NCI-H2196 treated with DMSO at 0.1 percent for 48 hours (cell line): Measurements from ENCODE around the gene EGR1.
"Not testable (repeated sequence)": the region's sequence is repeated elsewhere in the genome, so short reads cannot be mapped to it uniquely, and the experiment has no call there.

Experiments used
- DNase-seq: peaks from one replicate; lab custom pipeline; 2025; ENCODE audit not compliant: unreplicated experiment; lab: John Stamatoyannopoulos, UW

EGR1 gene

DNA sequence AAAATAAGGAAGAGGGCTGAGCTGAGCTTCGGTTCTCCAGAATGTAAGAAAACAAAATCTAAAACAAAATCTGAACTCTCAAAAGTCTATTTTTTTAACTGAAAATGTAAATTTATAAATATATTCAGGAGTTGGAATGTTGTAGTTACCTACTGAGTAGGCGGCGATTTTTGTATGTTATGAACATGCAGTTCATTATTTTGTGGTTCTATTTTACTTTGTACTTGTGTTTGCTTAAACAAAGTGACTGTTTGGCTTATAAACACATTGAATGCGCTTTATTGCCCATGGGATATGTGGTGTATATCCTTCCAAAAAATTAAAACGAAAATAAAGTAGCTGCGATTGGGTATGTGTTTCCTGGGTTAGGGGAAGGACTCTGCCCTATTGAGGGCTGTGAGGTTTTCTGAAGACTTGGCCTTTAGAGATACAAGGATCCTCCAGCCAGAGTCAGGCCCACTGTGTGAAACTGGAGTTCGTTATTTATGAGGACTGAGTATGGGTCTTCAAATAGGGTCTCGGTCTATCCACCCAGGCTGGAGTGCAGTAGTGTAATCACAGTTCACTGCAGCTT is 3.8 kb downstream of the EGR1 start:
- DNase-seq, result no peak

DNA sequence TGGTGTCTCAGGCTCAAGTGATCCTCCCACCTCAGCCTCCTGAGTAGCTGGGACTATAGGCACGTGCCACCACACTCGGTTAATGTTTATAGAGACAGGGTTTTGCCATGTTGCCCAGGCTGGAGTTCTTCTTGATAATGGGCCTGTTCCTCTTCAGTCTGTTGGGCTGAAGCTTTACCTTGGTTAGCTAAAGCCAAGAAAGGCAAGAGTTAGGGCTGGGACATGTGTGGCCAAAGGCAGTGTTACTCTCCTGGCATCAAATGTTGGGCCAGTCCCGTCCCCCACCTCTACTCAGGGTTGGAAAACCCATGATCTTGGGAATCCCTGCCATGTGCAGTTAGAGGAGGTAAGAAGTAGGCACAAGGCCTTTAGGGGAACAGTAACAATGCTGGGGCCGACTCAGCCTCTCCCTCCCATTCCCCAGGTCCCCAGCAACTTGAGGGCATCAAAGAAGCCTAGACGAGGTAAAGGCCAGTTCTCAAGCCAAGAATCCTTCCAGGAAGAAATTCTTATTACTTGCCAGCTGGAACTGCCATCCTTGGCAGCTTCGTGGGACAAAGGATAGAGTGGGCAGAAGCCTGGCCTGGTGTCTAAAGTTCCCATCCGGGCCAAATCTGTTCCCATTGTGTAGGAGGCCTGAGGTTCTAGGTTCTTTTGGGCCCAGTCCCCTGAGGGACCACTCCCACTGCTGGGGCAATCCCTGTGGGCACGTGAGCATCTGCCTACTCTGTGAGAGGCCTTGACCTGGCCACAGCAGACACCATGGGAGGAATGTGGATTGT is 4.5 kb downstream of the EGR1 start:
- DNase-seq, result no peak

- DNase-seq, result no peak
Measured at GRCh38 chr5:138470322-138471051, 5.2 kb downstream of the EGR1 start.

- no peak for DNase-seq
Measured at GRCh38 chr5:138471052-138471361, 5.7 kb downstream of the EGR1 start.

- no peak for DNase-seq
Measured at GRCh38 chr5:138472353-138472752, 7.1 kb downstream of the EGR1 start.

DNA sequence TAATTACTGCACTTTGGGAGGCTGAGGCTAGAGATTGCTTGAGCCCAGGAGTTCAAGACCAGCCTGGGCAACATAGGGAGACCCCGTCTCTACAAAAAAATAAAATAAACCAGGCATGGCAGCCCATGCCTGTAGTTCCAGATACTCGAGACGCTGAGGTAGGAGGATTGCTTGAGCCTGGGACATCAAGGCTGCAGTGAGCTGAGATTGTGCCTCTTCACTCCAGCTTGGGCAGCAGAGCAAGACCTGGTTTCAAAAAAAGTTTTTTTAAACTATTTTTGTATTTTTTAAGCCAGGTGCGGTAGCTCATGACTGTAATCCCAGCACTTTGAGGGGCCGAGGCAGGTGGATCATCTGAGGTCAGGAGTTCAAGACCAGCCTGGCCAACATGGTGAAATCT is 7.9 kb downstream of the EGR1 start:
- not testable (repeated sequence) for DNase-seq

GRCh38 chr5:138476918-138477317 is 11.6 kb downstream of the EGR1 start:
- DNase-seq, result no peak

GRCh38 chr5:138482638-138483037 is 17.4 kb downstream of the EGR1 start:
- DNase-seq, result no peak

- no peak for DNase-seq
Measured at GRCh38 chr5:138488481-138488945, 23.2 kb downstream of the EGR1 start.

DNA sequence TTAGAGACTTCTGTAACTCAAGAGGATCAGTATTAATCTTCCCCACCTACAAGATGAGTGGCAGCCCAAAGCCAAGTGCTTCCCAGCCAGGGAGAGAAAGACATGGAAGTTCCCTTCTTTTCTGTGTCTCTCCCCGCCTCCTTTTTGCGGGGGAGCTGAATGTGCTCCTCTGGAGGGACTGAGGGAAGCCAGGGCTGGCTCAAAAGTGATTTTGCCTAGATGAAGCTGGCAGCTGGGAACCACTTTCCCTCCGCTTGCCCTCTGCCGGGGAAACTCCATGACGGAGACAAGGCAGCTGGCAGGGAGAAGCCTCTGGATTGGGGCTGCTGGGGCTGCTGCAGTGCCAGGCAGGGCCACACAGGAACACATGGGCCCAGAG is 24.4 kb downstream of the EGR1 start:
- no peak for DNase-seq

DNA sequence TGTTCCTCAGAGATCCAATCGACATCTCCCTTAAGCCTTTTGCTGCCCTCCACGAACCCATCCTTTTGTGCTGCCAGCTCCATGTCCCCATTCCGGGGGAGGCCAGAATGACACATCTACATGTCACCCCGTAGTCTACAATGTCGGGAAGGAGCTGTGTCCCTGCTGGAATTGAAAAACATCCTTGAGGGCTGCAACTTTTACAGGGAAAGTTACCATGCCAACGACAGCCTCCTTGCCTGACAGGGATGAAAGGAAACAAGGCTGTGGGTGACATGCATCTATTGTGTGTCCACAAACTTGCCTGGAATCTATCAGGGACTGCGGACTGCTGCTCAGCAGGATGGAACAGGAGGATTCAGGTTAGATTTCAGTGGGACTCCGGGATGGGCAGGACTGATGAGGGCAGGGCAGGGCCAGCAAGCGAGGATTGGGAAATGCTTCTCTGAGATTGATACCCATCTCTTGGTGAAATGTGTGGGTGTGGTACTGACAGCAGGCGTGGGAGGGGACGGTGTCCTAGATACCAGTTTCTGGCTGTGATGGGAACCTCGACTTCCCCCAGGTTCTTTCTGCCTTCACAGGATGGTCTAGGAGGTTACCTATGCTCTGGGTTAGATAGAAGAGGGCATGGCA is 25.5 kb downstream of the EGR1 start:
- DNase-seq, result no peak

DNA sequence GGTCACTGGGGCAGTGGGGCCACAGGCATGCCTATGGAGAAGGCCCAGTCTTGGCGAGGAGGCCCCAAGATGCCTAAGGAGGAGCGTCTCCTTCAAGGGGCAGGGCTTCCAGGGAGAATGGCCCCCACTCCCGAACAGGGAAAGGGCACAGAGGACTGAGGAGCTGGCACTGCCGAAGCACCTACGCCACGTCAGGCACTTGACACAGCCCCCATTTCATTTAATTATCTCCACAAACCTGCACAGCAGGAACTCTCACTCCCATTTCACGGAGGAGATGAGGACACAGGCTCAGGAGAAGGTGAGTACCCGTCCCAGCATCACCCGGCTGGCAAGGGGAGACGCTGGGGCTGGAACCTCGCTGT is 26.0 kb downstream of the EGR1 start:
- DNase-seq, result no peak

GRCh38 chr5:138491669-138492559 is 26.6 kb downstream of the EGR1 start:
- DNase-seq, result peak; percentile 84

DNA sequence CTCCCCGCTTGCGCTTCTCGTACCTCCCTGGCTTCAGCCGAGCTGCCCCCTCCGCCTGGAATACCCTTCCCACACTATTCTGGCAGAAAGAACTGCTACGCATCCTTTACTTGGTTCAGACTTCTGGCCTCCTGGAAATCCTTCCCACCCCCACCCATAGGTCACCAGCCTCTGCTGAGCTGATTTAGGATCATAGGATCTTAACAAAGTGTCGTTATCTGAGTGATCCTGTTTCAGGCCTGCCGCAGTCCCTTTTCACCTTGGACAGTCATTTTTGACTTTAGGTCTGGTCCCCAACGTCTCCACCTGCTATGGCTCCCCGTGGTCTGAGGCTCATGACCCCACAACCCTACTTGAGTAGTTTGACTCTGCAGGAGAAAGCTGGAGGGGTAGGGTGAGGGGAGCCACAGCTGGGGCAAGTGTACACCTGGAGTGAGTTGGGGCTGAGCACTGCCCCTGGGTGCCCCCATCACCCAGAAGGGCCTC is 27.3 kb downstream of the EGR1 start:
- DNase-seq, result no peak

DNA sequence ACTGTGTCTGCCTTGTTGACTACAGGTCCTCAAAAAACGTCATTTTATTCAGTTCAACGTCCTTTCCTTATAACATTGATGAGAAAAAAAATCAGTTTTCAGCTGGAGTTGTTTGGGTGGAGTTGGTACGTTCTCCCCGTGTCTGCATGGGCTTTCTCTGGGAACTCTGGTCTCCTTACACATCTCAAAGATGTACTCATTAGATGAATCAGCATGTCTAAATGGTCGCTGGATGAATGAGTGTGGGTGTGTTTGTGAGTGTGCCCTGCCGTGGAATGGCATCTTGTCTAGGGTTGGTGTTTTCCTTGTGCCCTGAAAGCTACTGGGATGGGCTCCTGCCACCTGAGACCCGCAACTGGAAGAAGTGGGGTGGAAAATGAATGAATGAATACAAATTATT is 30.1 kb downstream of the EGR1 start:
- no peak for DNase-seq

DNA sequence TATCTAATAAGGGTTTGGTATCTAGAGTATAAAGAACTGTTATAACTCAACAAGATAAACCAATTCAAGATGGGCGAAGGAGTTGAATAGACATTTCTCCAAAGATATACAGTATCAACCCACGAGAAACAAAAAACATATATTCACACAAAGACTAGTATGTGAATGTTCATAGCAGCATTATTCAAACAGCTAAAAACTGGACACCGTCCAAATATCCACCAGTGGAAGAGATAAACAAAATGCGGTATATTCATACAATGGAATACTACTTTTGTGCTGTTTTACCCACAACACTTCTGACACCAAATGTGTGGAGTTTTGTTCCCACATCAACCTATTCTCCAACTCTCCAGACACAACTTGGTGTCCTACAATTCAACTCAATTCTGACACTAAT is 33.1 kb downstream of the EGR1 start:
- DNase-seq, result no peak

GRCh38 chr5:138502121-138502520 is 36.8 kb downstream of the EGR1 start:
- no peak for DNase-seq

- DNase-seq, result no peak
Measured at GRCh38 chr5:138502521-138502920, 37.2 kb downstream of the EGR1 start.

DNA sequence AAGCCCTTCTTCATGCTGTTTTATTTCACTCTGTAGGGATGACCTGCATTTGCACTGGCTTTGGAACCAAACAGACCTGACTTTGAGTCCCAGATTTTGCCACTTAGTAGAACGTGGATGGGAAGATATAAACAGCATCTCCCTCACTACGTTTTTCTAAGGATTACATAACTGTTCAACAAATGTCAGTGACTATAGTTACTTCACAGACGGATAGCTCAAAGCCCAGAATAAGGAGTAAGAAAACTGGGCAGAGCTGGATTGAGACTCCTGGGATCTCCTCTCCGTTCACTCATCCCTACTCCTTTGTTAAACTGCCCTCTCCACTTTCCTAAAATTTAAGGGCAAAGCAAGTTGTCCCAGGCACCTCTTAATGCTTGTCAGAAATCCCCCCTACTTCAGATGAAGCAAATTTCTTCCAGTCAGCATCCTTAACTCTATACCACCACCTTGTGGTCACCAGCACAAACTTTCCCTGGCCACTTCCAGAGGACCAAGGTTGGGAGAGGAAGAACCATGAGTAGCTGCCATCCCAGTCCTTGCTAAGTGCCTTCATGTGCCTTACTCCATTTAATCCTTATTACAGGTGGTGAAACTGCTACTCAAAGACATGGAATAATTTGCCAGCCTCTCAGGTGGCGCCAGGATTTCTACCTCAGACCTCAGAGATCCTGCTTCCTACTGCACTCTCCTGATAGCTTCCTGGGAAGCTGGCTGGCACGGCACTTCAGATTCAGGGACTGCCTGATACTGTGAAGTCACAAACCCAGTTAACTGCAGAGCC is 38.4 kb downstream of the EGR1 start:
- DNase-seq, result peak; percentile 52

GRCh38 chr5:138504799-138505198 is 39.5 kb downstream of the EGR1 start:
- DNase-seq, result peak; percentile 39
